Transverse colon (tissue), 4 donors: ENCODE results near the gene ZNF8. TPM values are rescaled to one million over a fixed set of nuclear protein-coding genes. Genes with fewer than 3 reads are reported as not detected.
A peak's percentile ranks its signal among the peaks of the same experiment; 100 is the strongest.

Experiments
- DNase-seq: peaks from one replicate; pipeline ENCODE4 v3.0.0-alpha.2; 2019
- H3K27ac ChIP-seq, 4 donors: fragments of 200-600 bp; sonication (generic); 2 replicates each; pipeline ENCODE4 v1.5.1; 2016 to 2018; ENCODE audit warnings: inconsistent platforms in 4 of 4
- H3K27me3 ChIP-seq: fragments of 200-600 bp; sonication (generic); 2 replicates; pipeline ENCODE4 v1.5.1; 2017; ENCODE audit warnings: inconsistent platforms
- H3K36me3 ChIP-seq, 4 donors: fragments of 200-600 bp; sonication (generic); 2 replicates each; pipeline ENCODE4 v1.5.1; 2017 to 2019; ENCODE audit warnings: inconsistent platforms in 4 of 4
- H3K4me1 ChIP-seq, 4 donors: fragments of 200-600 bp; sonication (generic); 2 replicates each; pipeline ENCODE4 v1.5.1; 2017 to 2020; ENCODE audit warnings: inconsistent platforms in 4 of 4
- H3K4me3 ChIP-seq, 4 donors: fragments of 200-600 bp; sonication (generic); 1 replicate in 1 of 4; 2 replicates in 3 of 4; pipeline versions ENCODE4 v1.5.1 to v1.6.1; 2017 to 2019; ENCODE audit warnings: inconsistent platforms in 4 of 4
- H3K9me3 ChIP-seq, 2 donors: fragments of 200-600 bp; sonication (generic); 2 replicates each; pipeline ENCODE4 v1.5.1; 2017 to 2019; ENCODE audit warnings: inconsistent platforms in 2 of 2
- EP300 ChIP-seq: sonication (generic); formaldehyde crosslinking; IDR thresholded peaks from one replicate; pipeline ENCODE4 v1.6.1; 2017; ENCODE audit warnings: antibody characterized with exemption, low read depth
- POLR2A ChIP-seq: fragments of 450-650 bp; IDR thresholded peaks from one replicate; pipeline ENCODE4 v1.6.1; 2016; ENCODE audit warnings: antibody characterized with exemption, mild to moderate bottlenecking, moderate library complexity
- POLR2AphosphoS5 ChIP-seq, 3 donors: sonication (generic); formaldehyde crosslinking; IDR thresholded peaks; one replicate each; pipeline ENCODE4 v1.6.1; 2016; ENCODE audit warnings: antibody characterized with exemption in 3 of 3
- WGBS, 2 donors: methylation state at CpG; one replicate each; pipeline ENCODE4 v1.1.5; 2018; ENCODE audit warnings: low coverage in 1 of 2; 5-methylcytosine and 5-hydroxymethylcytosine counted together
- in situ Hi-C, 4 donors: fragments of 200-750 bp; cut with MboI; loops; one replicate each; pipeline versions ENCODE4 v1.15.0 to v1.15.1; 2017; ENCODE audit warnings: low sequenced_read_pairs in 3 of 4, low pct_ligation_motif_present in 1 of 4, low pct_unique_long_range_greater_than_20kb in 1 of 4
- intact Hi-C: fragments of 100-400 bp; cut with DNase I; formaldehyde crosslinking; loops from one replicate; pipeline ENCODE4 v1.15.1; 2023; ENCODE audit warnings: low total_unique reads
- total RNA-seq, 4 donors: library from RNA; depleted of rRNA; stranded (reverse); fragments of >200 nt; gene quantifications; one replicate each; pipeline ENCODE4 v1.1.0, GENCODE V29; 2016
- TF ChIP-seq, protein P1 (sequence below), 5 experiments: fragments of 200-600 bp in 3 of 5; fragments of 450-650 bp in 2 of 5; sonication (generic) in 3 of 5; IDR thresholded peaks; 1 replicate in 2 of 5; 2 replicates in 3 of 5; pipeline ENCODE4 v1.5.1; 2016 to 2017; ENCODE audit warnings: antibody characterized with exemption in 5 of 5, inconsistent platforms in 3 of 5, mild to moderate bottlenecking in 2 of 5, moderate library complexity in 1 of 5

Gene ZNF8
- total RNA-seq, 4 donors from 2014 or later, result 4.6 to 6.6 (median 6.3) TPM

DNA sequence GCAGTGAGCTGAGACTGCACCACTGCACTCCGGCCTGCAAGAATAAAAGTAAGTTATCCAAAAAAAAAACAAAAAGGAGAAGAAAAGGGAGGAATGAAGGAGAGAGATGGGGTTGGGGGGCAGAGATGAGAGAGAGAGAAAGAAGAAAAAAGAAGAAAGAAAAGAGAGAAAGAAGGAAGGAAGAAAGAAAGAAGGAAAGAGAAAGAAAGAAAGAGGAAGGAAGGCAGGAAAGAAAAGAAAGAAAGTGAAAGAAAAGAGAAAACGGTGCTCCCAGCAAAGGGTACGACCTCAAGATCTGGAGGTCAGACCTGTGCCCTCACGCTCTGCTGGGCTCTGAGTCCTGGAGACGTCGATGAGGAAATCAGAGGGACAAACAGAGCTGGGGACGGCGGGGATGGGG is 70.8 kb downstream of the ZNF8 start:
- Histone ChIP-seq H3K4me1 (peaks cover 0 to 26% (median 8%) of the 10 kb centered on the region in 4 donors), H3K27me3 (peaks cover 62% of the 10 kb centered on the region), H3K27ac (no peak overlapping the region), H3K36me3 (no peaks in the 10 kb centered on the region), H3K9me3 (no peaks in the 10 kb centered on the region), H3K4me3 (peak overlapping the region in 1 of 4 donors; percentile 29)
- WGBS, 2 donors, result 51 to 52% methylated on average over 5 to 8 of the region's 8 CpGs
- in situ Hi-C loops, result no loop called here
- no peak for TF ChIP-seq POLR2AphosphoS5 (IDR thresholded peaks at IDR 0.05)
- no peak for TF ChIP-seq EP300
- TF ChIP-seq, protein P1, sequence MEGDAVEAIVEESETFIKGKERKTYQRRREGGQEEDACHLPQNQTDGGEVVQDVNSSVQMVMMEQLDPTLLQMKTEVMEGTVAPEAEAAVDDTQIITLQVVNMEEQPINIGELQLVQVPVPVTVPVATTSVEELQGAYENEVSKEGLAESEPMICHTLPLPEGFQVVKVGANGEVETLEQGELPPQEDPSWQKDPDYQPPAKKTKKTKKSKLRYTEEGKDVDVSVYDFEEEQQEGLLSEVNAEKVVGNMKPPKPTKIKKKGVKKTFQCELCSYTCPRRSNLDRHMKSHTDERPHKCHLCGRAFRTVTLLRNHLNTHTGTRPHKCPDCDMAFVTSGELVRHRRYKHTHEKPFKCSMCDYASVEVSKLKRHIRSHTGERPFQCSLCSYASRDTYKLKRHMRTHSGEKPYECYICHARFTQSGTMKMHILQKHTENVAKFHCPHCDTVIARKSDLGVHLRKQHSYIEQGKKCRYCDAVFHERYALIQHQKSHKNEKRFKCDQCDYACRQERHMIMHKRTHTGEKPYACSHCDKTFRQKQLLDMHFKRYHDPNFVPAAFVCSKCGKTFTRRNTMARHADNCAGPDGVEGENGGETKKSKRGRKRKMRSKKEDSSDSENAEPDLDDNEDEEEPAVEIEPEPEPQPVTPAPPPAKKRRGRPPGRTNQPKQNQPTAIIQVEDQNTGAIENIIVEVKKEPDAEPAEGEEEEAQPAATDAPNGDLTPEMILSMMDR (IDR thresholded peaks at IDR 0.05), result no peak
- TF ChIP-seq POLR2A, result no peak
- no peak for DNase-seq
- intact Hi-C loops, result no loop called here

DNA sequence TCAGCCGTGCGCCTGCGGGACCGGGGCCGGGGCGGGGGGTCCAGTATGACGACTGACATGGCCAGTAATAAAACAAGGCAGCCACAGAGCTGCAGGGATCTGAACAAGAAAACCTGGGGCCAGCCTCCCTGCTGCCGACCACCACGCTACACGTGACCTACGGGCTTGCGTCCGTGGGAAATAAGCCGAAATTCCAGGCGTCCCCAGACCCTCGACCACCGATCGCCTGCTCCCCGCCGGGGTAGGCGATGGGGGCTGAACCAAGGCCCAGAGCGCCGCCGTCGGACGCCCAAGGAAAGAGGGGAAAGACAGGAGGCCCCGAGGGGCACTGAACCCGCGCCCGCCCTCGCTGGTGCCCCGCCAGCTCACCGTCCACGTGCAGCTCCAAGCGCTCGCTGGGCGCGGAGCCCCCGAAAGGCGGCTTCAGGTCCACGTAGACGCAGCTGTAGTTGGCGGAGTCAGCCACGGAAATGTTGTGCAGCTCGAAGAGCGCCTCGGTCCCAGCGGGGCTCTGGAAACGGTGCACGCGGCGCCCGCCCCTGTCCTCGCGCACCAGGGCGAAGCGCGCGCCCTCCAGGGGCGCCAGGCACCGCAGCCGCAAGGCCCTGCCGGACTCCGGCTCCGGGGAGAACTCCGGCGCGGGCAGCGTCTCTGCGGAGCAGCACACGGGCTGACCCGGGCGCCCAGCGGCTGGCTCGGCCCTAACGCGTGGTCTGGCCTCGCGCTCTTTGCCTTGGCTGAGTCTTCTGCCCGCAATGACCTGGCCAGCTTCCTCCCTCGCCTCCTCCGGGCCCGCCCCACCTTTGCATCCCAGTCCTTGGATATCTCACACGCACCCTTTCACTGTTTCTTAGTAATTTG is 71.5 kb downstream of the ZNF8 start:
- WGBS, 2 donors, result 61% methylated on average over 40 of the region's 84 CpGs; no CpG with 5 or more reads in 1 of the 2 donors
- no peaks in the 10 kb centered on the region for H3K36me3 ChIP-seq
- no peaks in the 10 kb centered on the region for H3K9me3 ChIP-seq
- no peak overlapping the region for H3K27ac ChIP-seq
- peak overlapping the region in 1 of 4 donors; percentile 29 for H3K4me3 ChIP-seq
- intact Hi-C loops, result no loop called here
- DNase-seq, result no peak
- in situ Hi-C loops, result no loop called here
- TF ChIP-seq POLR2A (no peak), EP300 (no peak), POLR2AphosphoS5 (IDR thresholded peaks at IDR 0.05) (no peak)
- TF ChIP-seq, protein P1 (IDR thresholded peaks at IDR 0.05), result no peak
- peaks cover 62% of the 10 kb centered on the region for H3K27me3 ChIP-seq
- H3K4me1 ChIP-seq, result peaks cover 0 to 26% (median 8%) of the 10 kb centered on the region in 4 donors

DNA sequence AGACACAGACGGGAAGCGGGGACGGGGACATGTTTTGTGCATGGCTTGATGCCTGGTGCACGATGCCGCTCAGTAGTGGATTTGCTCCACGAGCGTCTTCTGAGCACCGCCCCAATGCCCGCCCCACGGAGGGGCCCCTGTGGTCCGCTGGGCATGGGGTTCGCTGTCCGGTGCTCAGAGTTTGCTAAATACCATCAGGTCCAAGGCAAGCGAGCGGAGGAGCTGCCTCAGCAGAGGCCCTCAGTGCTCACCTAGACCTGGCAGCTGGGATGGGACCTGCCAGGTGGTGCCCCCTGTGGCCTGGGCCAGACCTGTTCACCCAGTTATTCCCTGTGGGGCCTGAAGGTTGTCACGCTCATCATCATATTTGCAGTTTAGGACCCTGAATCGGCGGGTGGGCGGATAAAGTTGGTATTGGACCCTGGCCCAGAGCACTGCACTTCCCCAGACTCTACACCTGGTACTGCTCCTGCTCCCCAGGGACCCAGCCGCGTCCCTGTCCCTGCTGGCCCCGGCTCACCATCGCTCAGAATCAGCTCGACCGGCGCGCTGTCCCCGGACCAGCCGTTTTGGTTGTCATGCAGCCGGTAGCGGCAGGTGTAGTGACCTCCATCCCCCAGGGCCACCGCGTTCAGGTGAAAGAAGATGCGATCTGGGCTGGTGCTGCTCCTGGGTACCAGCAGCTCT is 72.3 kb downstream of the ZNF8 start:
- Histone ChIP-seq H3K4me1 (peaks cover 0 to 26% (median 8%) of the 10 kb centered on the region in 4 donors), H3K9me3 (no peaks in the 10 kb centered on the region), H3K4me3 (no peak overlapping the region), H3K27ac (no peak overlapping the region), H3K36me3 (no peaks in the 10 kb centered on the region), H3K27me3 (peaks cover 60% of the 10 kb centered on the region)
- no peak for TF ChIP-seq POLR2AphosphoS5 (IDR thresholded peaks at IDR 0.05)
- TF ChIP-seq POLR2A, result no peak
- no peak for TF ChIP-seq EP300
- TF ChIP-seq, protein P1 (IDR thresholded peaks at IDR 0.05), result no peak
- 85% methylated on average over 29 of the region's 34 CpGs; no CpG with 5 or more reads in 1 of the 2 donors for WGBS, 2 donors
- in situ Hi-C loops (no loop called here), intact Hi-C loops (no loop called here)
- no peak for DNase-seq

DNA sequence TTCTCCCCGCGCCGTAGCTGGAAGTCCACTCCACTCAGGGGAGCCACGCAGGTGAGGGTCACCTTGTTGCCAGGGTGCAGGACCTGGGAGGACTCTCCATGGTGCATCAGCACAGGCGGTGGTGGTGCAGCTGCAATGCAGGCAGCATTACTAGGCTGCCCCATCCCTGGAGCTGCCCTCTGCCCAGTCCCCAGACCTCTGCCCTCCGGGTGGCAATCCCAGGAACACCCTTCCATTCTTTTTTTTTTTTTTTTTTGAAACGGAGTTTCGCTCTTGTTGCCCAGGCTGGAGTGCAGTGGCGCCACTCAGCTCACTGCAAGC is 72.8 kb downstream of the ZNF8 start:
- WGBS, 2 donors, result 93 to 100% methylated on average over 2 to 8 of the region's 9 CpGs
- DNase-seq, result no peak
- TF ChIP-seq, protein P1 (IDR thresholded peaks at IDR 0.05), result no peak
- TF ChIP-seq POLR2A, result no peak
- TF ChIP-seq POLR2AphosphoS5 (IDR thresholded peaks at IDR 0.05), result no peak
- no peak for TF ChIP-seq EP300
- in situ Hi-C loops, result no loop called here
- Histone ChIP-seq H3K9me3 (no peaks in the 10 kb centered on the region), H3K4me3 (no peak overlapping the region), H3K4me1 (peaks cover 0 to 28% (median 9%) of the 10 kb centered on the region in 4 donors), H3K27ac (no peak overlapping the region), H3K36me3 (no peaks in the 10 kb centered on the region), H3K27me3 (peaks cover 60% of the 10 kb centered on the region)
- intact Hi-C loops, result no loop called here
